MM.1S (cell line): ENCODE results near the gene TEFM.
"Not testable (repeated sequence)": the region's sequence is repeated elsewhere in the genome, so short reads cannot be mapped to it uniquely, and the experiment has no call there.

Experiments used
- DNase-seq: peaks from one replicate; pipeline ENCODE4 v3.0.0-alpha.2; 2015
- H2AFZ ChIP-seq: fragments of 300-600 bp; sonication (generic); 2 replicates; pipeline ENCODE4 v1.6.0; 2016; ENCODE audit warnings: antibody characterized with exemption, low read length
- H3F3A ChIP-seq: fragments of 300-600 bp; sonication (generic); 2 replicates; pipeline ENCODE4 v1.6.1; 2016; ENCODE audit warnings: mild to moderate bottlenecking, antibody characterized with exemption, low read length, moderate library complexity, mixed read lengths; ENCODE audit not compliant: insufficient read depth
- H3K27ac ChIP-seq: fragments of 300-600 bp; sonication (generic); 2 replicates; pipeline ENCODE4 v1.5.1; 2016; ENCODE audit warnings: mild to moderate bottlenecking, low read length
- H3K27me3 ChIP-seq: fragments of 300-600 bp; sonication (generic); replicated peaks from 2 replicates; pipeline ENCODE4 v1.6.0; 2016; ENCODE audit warnings: low read length; ENCODE audit not compliant: insufficient read depth
- H3K36me3 ChIP-seq: fragments of 300-600 bp; sonication (generic); replicated peaks from 2 replicates; pipeline ENCODE4 v1.6.1; 2016; ENCODE audit warnings: mild to moderate bottlenecking, low read length, mixed read lengths; ENCODE audit not compliant: insufficient read depth
- H3K4me1 ChIP-seq: fragments of 300-600 bp; sonication (generic); 2 replicates; pipeline ENCODE4 v1.6.1; 2016; ENCODE audit warnings: low read length, mixed read lengths
- H3K4me2 ChIP-seq: fragments of 300-600 bp; sonication (generic); 2 replicates; pipeline ENCODE4 v1.6.0; 2016; ENCODE audit warnings: low read depth, low read length
- H3K4me3 ChIP-seq: fragments of 300-600 bp; sonication (generic); 2 replicates; pipeline ENCODE4 v1.5.1; 2016; ENCODE audit warnings: low read length, mixed read lengths
- H3K79me2 ChIP-seq: fragments of 300-600 bp; sonication (generic); 2 replicates; pipeline ENCODE4 v1.6.1; 2016; ENCODE audit warnings: mixed run types, low read length, mixed read lengths
- H3K9ac ChIP-seq: fragments of 300-600 bp; sonication (generic); 2 replicates; pipeline ENCODE4 v1.6.1; 2016; ENCODE audit warnings: low read length, mixed read lengths
- H3K9me2 ChIP-seq: fragments of 300-600 bp; sonication (generic); replicated peaks from 2 replicates; pipeline ENCODE4 v1.6.1; 2016; ENCODE audit warnings: mild to moderate bottlenecking, low read length, mixed read lengths; ENCODE audit not compliant: insufficient read depth
- H3K9me3 ChIP-seq: fragments of 300-600 bp; sonication (generic); replicated peaks from 2 replicates; pipeline ENCODE4 v1.6.1; 2016; ENCODE audit warnings: mild to moderate bottlenecking, low read length, mixed read lengths; ENCODE audit not compliant: insufficient read depth
- H4K20me1 ChIP-seq: fragments of 300-600 bp; sonication (generic); 2 replicates; pipeline ENCODE4 v1.6.1; 2016; ENCODE audit warnings: mild to moderate bottlenecking, low read length, moderate library complexity, mixed read lengths; ENCODE audit not compliant: insufficient read depth
- EZH2 ChIP-seq: fragments of 300-600 bp; sonication (generic); optimal IDR thresholded peaks from 2 replicates; pipeline ENCODE3; 2017; ENCODE audit warnings: low read depth, mild to moderate bottlenecking, antibody characterized with exemption, low read length, mixed read lengths
- EZH2phosphoT487 ChIP-seq: fragments of 300-600 bp; sonication (generic); IDR thresholded peaks from 2 replicates; pipeline ENCODE4 v1.6.1; 2018; ENCODE audit warnings: antibody characterized with exemption, low read length
- TF ChIP-seq, protein P1 (sequence below): fragments of 300-600 bp; sonication (generic); IDR thresholded peaks from 2 replicates; pipeline ENCODE4 v1.5.1; 2016; ENCODE audit warnings: antibody characterized with exemption, low read length, mixed read lengths

The TEFM gene

DNA sequence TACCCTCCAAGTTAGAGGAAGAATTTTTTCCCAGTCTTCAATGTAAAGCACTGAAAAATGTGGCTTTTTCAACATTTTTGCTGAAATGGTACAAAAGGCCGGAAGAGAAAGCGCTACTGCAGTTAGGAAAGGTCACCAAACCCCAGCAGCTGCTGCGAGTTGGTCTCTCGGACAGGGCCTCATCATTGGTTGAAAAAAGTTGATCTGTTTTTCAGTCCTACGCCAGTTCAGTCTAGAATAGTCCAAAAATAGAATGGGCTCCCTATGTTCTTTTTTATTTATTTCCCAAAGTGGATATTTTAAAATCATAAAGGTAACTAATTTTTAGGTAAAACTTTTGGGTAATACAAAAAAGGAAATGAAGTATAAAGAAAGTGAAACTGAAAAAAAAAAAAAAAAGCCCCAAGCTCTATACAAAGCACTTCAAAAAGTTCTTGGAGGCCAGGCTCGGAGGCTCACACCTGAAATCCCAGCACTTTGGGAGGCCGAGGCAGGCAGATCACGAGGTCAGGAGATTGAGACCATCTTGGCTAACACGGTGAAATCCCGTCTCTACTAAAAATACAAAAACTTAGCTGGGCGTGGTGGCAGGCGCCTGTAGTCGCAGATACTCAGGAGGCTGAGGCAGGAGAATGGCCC is 33.1 kb upstream of the TEFM start:
- Histone ChIP-seq H3K9me3 (no peaks in the 10 kb centered on the region), H2AFZ (peak overlapping the region; percentile 47; the same call in 1 of the 2 replicates), H3K4me3 (peak overlapping the region; percentile 38), H3F3A (peaks cover 16% of the 10 kb centered on the region), H3K4me1 (peaks cover 11% of the 10 kb centered on the region), H3K9me2 (no peaks in the 10 kb centered on the region), H3K4me2 (peak overlapping the region; percentile 47), H4K20me1 (no peaks in the 10 kb centered on the region), H3K27me3 (peaks cover 3% of the 10 kb centered on the region; the same call in 1 of the 2 replicates), H3K79me2 (no peaks in the 10 kb centered on the region), H3K36me3 (no peaks in the 10 kb centered on the region), H3K9ac (peak overlapping the region; percentile 12; the same call in 1 of the 2 replicates), H3K27ac (peak overlapping the region; percentile 67)
- TF ChIP-seq, protein P1, sequence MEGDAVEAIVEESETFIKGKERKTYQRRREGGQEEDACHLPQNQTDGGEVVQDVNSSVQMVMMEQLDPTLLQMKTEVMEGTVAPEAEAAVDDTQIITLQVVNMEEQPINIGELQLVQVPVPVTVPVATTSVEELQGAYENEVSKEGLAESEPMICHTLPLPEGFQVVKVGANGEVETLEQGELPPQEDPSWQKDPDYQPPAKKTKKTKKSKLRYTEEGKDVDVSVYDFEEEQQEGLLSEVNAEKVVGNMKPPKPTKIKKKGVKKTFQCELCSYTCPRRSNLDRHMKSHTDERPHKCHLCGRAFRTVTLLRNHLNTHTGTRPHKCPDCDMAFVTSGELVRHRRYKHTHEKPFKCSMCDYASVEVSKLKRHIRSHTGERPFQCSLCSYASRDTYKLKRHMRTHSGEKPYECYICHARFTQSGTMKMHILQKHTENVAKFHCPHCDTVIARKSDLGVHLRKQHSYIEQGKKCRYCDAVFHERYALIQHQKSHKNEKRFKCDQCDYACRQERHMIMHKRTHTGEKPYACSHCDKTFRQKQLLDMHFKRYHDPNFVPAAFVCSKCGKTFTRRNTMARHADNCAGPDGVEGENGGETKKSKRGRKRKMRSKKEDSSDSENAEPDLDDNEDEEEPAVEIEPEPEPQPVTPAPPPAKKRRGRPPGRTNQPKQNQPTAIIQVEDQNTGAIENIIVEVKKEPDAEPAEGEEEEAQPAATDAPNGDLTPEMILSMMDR: no peak
- TF ChIP-seq EZH2: no peak
- no peak for TF ChIP-seq EZH2phosphoT487
- peak; percentile 86 for DNase-seq

DNA sequence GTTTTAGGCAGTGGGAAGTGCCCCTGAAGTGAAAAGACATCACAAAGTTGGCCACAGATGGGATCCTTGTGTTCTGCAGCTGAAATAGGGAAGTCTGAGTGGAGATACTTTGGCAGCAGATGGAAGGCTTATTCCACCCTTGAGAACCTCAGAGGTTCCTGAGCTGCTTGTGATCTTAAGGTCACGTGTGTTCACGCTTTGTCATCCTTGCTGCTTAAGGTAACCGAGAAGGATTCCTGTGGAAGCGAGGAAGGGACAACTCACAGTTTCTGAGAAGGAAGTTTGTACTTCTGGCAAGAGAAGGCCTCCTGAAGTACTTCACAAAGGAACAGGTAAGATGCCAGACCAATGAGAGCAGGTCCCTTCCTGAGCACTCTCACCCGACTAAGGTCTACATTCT is 27.9 kb upstream of the TEFM start:
- Histone ChIP-seq H3K4me3 (no peak overlapping the region), H3K9ac (no peak overlapping the region), H3K79me2 (no peaks in the 10 kb centered on the region), H2AFZ (no peak overlapping the region), H3K9me3 (no peaks in the 10 kb centered on the region), H3K9me2 (no peaks in the 10 kb centered on the region), H3F3A (peaks cover 8% of the 10 kb centered on the region), H3K4me2 (no peak overlapping the region), H4K20me1 (no peaks in the 10 kb centered on the region), H3K27ac (no peak overlapping the region), H3K4me1 (peaks cover 11% of the 10 kb centered on the region), H3K36me3 (no peaks in the 10 kb centered on the region), H3K27me3 (peaks cover 3% of the 10 kb centered on the region; the same call in 1 of the 2 replicates)
- TF ChIP-seq EZH2phosphoT487 (no peak), EZH2 (no peak)
- TF ChIP-seq, protein P1: no peak
- no peak for DNase-seq

DNA sequence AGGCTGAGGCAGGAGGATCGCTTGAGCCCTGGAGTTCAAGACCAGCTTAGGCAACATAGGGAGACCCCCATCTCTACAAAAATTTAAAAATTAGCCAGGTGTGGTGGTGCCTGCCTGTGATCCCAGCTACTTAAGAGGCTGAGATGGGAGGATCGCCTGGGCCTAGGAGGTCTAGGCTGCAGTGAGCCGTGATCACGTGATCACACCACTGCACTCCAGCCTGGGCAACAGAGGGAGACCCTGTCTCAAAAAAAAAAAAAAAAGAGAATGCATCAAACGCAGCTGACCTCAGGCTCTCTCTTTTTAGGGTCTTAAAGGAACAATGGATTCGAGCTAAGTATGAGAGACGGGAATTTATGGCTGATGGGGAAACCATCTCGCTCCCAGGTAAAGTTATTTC is 25.5 kb upstream of the TEFM start:
- H3K27ac ChIP-seq, H3K9me2 ChIP-seq, H3K4me1 ChIP-seq, H3K79me2 ChIP-seq, DNase-seq, H3K4me3 ChIP-seq, H3K9me3 ChIP-seq, H3K9ac ChIP-seq, H3K27me3 ChIP-seq, H2AFZ ChIP-seq, H3K4me2 ChIP-seq, H3K36me3 ChIP-seq, H4K20me1 ChIP-seq, H3F3A ChIP-seq: not testable (repeated sequence)

DNA sequence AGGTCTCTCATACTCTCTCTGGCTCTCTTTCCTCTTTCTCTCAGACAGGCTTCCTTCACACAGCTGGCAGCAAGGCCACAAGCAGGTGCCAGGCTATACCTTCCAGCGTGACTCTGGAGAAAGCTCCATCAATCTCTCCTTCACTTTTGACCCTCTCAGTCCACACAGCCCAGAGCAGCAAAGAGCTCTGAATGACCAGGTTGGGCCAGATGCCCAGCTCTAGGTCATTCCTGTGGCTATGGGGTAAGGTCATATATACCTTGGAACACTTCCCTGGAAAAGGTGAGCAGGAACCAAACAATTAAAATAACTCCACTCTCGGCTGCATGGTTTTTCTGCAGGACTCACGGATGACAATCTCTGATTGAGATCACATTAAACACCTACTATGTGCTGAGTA is 24.5 kb upstream of the TEFM start:
- Histone ChIP-seq H3K4me3 (no peak overlapping the region), H2AFZ (no peak overlapping the region)
- no peak for DNase-seq

DNA sequence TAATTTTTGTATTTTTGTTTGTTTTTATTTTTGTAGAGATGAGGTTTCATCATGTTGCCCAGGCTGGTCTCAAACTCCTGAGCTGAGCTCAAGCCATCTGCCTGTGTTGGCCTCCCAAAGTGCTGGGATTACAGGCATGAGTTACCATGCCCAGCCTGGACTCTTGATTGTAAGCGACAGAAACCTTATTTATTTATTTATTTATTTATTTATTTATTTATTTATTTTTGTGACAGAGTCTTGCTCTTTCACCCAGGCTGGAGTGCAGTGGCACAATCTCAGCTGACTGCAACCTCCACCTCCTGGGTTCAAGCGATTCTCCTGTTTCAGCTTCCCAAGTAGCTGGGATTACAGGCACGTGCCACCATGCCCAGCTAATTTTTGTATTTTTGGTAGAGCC is 23.8 kb upstream of the TEFM start:
- H3K4me3 ChIP-seq, DNase-seq, H3K27ac ChIP-seq, H3K4me2 ChIP-seq, H3F3A ChIP-seq, H3K36me3 ChIP-seq, H3K27me3 ChIP-seq, H3K9me3 ChIP-seq, H4K20me1 ChIP-seq, H3K9ac ChIP-seq, H3K4me1 ChIP-seq, H3K79me2 ChIP-seq, H2AFZ ChIP-seq, H3K9me2 ChIP-seq: not testable (repeated sequence)

More for the DNA sequence above, 24.5 kb upstream of the TEFM start:
- no peaks in the 10 kb centered on the region for H3K36me3 ChIP-seq
- H3K4me1 ChIP-seq: 0 out of 2 replicates have a peak, but pooled peaks cover 7% of the 10 kb centered on the region
- no peak for TF ChIP-seq EZH2
- no peak for TF ChIP-seq EZH2phosphoT487
- TF ChIP-seq, protein P1: no peak
- H4K20me1 ChIP-seq: no peaks in the 10 kb centered on the region
- H3K27ac ChIP-seq: no peak overlapping the region
- no peaks in the 10 kb centered on the region for H3K9me2 ChIP-seq
- H3K4me2 ChIP-seq: no peak overlapping the region
- no peak overlapping the region for H3K9ac ChIP-seq
- no peaks in the 10 kb centered on the region for H3K27me3 ChIP-seq
- no peaks in the 10 kb centered on the region for H3K9me3 ChIP-seq
- H3F3A ChIP-seq: no peaks in the 10 kb centered on the region
- H3K79me2 ChIP-seq: no peaks in the 10 kb centered on the region
